IMR-90 (cell line): ENCODE results near the gene TMEM26. TPM values are rescaled to one million over a fixed set of nuclear protein-coding genes. Genes with fewer than 3 reads are reported as not detected.

Source experiments
- ATAC-seq: fragments of 200-7000 bp; cut with Tn5 transposase; 2 replicates; pipeline ENCODE4 v1.9.1; 2020; ENCODE audit warnings: low read depth, mild to moderate bottlenecking, moderate library complexity
- BruUV-seq: library from RNA; stranded (reverse); fragments of 400-500 nt; replicated peaks from 2 replicates; lab custom pipeline; 2021; lab: Mats Ljungman, UMichigan
- CTCF ChIA-PET: fragments of 300-600 bp; formaldehyde crosslinking; extraction: SDS; loops from one replicate; lab custom pipeline; 2021; ENCODE audit warnings: antibody characterized with exemption; lab: Yijun Ruan, JAX
- POLR2A ChIA-PET: fragments of 300-600 bp; sonication (Branson Sonifier 250); formaldehyde crosslinking; loops from one replicate; lab custom pipeline; 2022; ENCODE audit warnings: antibody characterized with exemption; ENCODE audit not compliant: unreplicated experiment; lab: Charles Lee
- DNase-seq: peaks from one replicate; pipeline ENCODE4 v3.0.0; 2013
- H2AFZ ChIP-seq: replicated peaks from 2 replicates; pipeline ENCODE3; 2013; ENCODE audit warnings: low read length, mild to moderate bottlenecking; ENCODE audit not compliant: poor library complexity
- H2AK5ac ChIP-seq: 2 replicates; pipeline ENCODE4 v1.6.1; 2013; ENCODE audit warnings: low read depth, low read length, inconsistent platforms
- H2AK9ac ChIP-seq: replicated peaks from 2 replicates; pipeline ENCODE3; 2013; ENCODE audit warnings: mild to moderate bottlenecking, low read depth, low read length, moderate library complexity; ENCODE audit not compliant: poor library complexity
- H2BK120ac ChIP-seq: 2 replicates; pipeline ENCODE4 v1.6.1; 2013; ENCODE audit warnings: low read depth, low read length, inconsistent platforms
- H2BK15ac ChIP-seq: 3 replicates; pipeline ENCODE4 v1.6.1; 2013; ENCODE audit warnings: low read depth, low read length, inconsistent platforms
- H2BK20ac ChIP-seq: 2 replicates; pipeline ENCODE4 v1.6.1; 2013; ENCODE audit warnings: low read depth, mild to moderate bottlenecking, inconsistent platforms, low read length, moderate library complexity
- H2BK5ac ChIP-seq: 2 replicates; pipeline ENCODE4 v1.6.1; 2013; ENCODE audit warnings: mild to moderate bottlenecking, low read depth, low read length, inconsistent platforms; ENCODE audit not compliant: poor library complexity, severe bottlenecking
- H3K14ac ChIP-seq: replicated peaks from 2 replicates; pipeline ENCODE4 v1.6.1; 2013; ENCODE audit warnings: low read depth, low read length, inconsistent platforms
- H3K18ac ChIP-seq: 2 replicates; pipeline ENCODE4 v1.6.1; 2013; ENCODE audit warnings: low read depth, low read length, control low read depth
- H3K23ac ChIP-seq: 2 replicates; pipeline ENCODE4 v1.6.1; 2013; ENCODE audit warnings: low read depth, low read length, inconsistent platforms
- H3K27ac ChIP-seq: 2 replicates; pipeline ENCODE4 v1.5.1; 2013; ENCODE audit warnings: mild to moderate bottlenecking, control low read depth, low read length; ENCODE audit not compliant: insufficient read depth
- H3K27me3 ChIP-seq: 2 replicates; pipeline ENCODE4 v1.6.1; 2013; ENCODE audit warnings: low read length; ENCODE audit not compliant: control insufficient read depth, insufficient read depth
- H3K36me3 ChIP-seq: 2 replicates; pipeline ENCODE4 v1.6.1; 2013; ENCODE audit warnings: low read length, mixed read lengths; ENCODE audit not compliant: control insufficient read depth, insufficient read depth
- H3K4ac ChIP-seq: 2 replicates; pipeline ENCODE4 v1.6.1; 2013; ENCODE audit warnings: low read depth, low read length, inconsistent platforms
- H3K4me1 ChIP-seq: 2 replicates; pipeline ENCODE4 v1.6.1; 2013; ENCODE audit warnings: low read length, mixed read lengths; ENCODE audit not compliant: control insufficient read depth, insufficient read depth
- H3K4me2 ChIP-seq: 2 replicates; pipeline ENCODE4 v1.6.1; 2013; ENCODE audit warnings: low read depth, mild to moderate bottlenecking, control low read depth, low read length, moderate library complexity
- H3K4me3 ChIP-seq: 2 replicates; pipeline ENCODE4 v1.5.1; 2013; ENCODE audit warnings: low read depth, mild to moderate bottlenecking, control low read depth, low read length, moderate library complexity; ENCODE audit not compliant: insufficient read depth
- H3K56ac ChIP-seq: 2 replicates; pipeline ENCODE4 v1.6.1; 2013; ENCODE audit warnings: low read length, inconsistent platforms; ENCODE audit not compliant: insufficient read depth; ENCODE audit errors: extremely low read depth
- H3K79me1 ChIP-seq, 2 experiments: 2 replicates each; pipeline ENCODE4 v1.6.1; 2013; ENCODE audit warnings: low read length in 2 of 2, inconsistent platforms in 1 of 2, low read depth in 1 of 2
- H3K9ac ChIP-seq: 2 replicates; pipeline ENCODE4 v1.6.1; 2013; ENCODE audit warnings: low read depth, low read length, control low read depth
- H3K9me1 ChIP-seq: 2 replicates; pipeline ENCODE4 v1.6.1; 2013; ENCODE audit warnings: low read length, inconsistent platforms; ENCODE audit not compliant: insufficient read depth
- H3K9me3 ChIP-seq: 2 replicates; pipeline ENCODE4 v1.6.1; 2013; ENCODE audit warnings: low read length; ENCODE audit not compliant: control insufficient read depth, insufficient read depth
- H4K20me1 ChIP-seq: 2 replicates; pipeline ENCODE4 v1.6.1; 2013; ENCODE audit warnings: low read length, inconsistent platforms; ENCODE audit not compliant: insufficient read depth
- H4K5ac ChIP-seq: 2 replicates; pipeline ENCODE4 v1.6.1; 2013; ENCODE audit warnings: mild to moderate bottlenecking, low read depth, low read length, control low read depth
- H4K8ac ChIP-seq, 2 experiments: 2 replicates each; pipeline ENCODE4 v1.6.1; 2013; ENCODE audit warnings: low read depth in 2 of 2, low read length in 2 of 2, control low read depth in 1 of 2, inconsistent platforms in 1 of 2
- H4K91ac ChIP-seq: 2 replicates; pipeline ENCODE4 v1.6.1; 2013; ENCODE audit warnings: low read depth, low read length, inconsistent platforms; ENCODE audit not compliant: insufficient read depth
- BHLHE40 ChIP-seq: fragments of 150-350 bp; IDR thresholded peaks from 2 replicates; pipeline ENCODE4 v1.6.1; 2016; ENCODE audit warnings: mild to moderate bottlenecking, low read depth, low read length
- CEBPB ChIP-seq: IDR thresholded peaks from 2 replicates; pipeline ENCODE4 v1.6.1; 2012; ENCODE audit warnings: low read depth, low read length, improper control_type of control experiment
- CHD1 ChIP-seq: IDR thresholded peaks from 2 replicates; pipeline ENCODE4 v1.6.1; 2012; ENCODE audit warnings: low read depth, low read length, improper control_type of control experiment
- FOS ChIP-seq: fragments of 150-350 bp; IDR thresholded peaks from 2 replicates; pipeline ENCODE4 v1.6.1; 2016; ENCODE audit warnings: low read depth, low read length
- MXI1 ChIP-seq: IDR thresholded peaks from 2 replicates; pipeline ENCODE4 v1.6.1; 2012; ENCODE audit warnings: low read depth, mild to moderate bottlenecking, low read length, moderate library complexity, borderline replicate concordance
- POLR2A ChIP-seq: IDR thresholded peaks from 2 replicates; pipeline ENCODE4 v1.6.1; 2012; ENCODE audit warnings: mild to moderate bottlenecking, low read depth, low read length
- USF2 ChIP-seq: fragments of 150-350 bp; IDR thresholded peaks from 2 replicates; pipeline ENCODE4 v1.6.1; 2017; ENCODE audit warnings: mild to moderate bottlenecking, antibody characterized with exemption, low read length, low read depth
- WGBS, 2 experiments: methylation state at CpG; one replicate each; pipeline versions ENCODE4 v1.1.5 to v1.1.7; 2013; ENCODE audit warnings: missing lambda C conversion rate in 2 of 2; ENCODE audit not compliant: insufficient read length in 1 of 2; ENCODE audit errors: extremely low coverage in 2 of 2; 5-methylcytosine and 5-hydroxymethylcytosine counted together
- dilution Hi-C: fragments of 300-500 bp; cut with HindIII; formaldehyde crosslinking; loops from one replicate; pipeline ENCODE4 v1.14.3; 2018; ENCODE audit warnings: low sequenced_read_pairs; ENCODE audit not compliant: unreplicated experiment
- in situ Hi-C: fragments of 300-500 bp; cut with MboI; formaldehyde crosslinking; loops from 3 replicates; pipeline ENCODE4 v1.14.3; 2019; ENCODE audit warnings: low sequenced_read_pairs, inconsistent platforms, mixed read lengths
- intact Hi-C: fragments of 100-400 bp; cut with micrococcal nuclease; formaldehyde crosslinking; loops from 2 replicates; pipeline ENCODE4 v1.10.0; 2022
- polyA plus RNA-seq, 3 experiments: library from polyadenylated mRNA; depleted of rRNA; stranded (reverse); fragments of >200 nt; gene quantifications; 2 replicates each; pipeline ENCODE4 v1.2.3, GENCODE V29; 2012; ENCODE audit warnings: low replicate concordance in 1 of 3
- total RNA-seq: library from RNA; depleted of rRNA; stranded (reverse); fragments of >200 nt; gene quantifications from 2 replicates; pipeline ENCODE4 v1.2.3, GENCODE V29; 2012
- TF ChIP-seq, protein P1 (sequence below): fragments of 150-350 bp; IDR thresholded peaks from 2 replicates; pipeline ENCODE4 v1.6.1; 2016; ENCODE audit warnings: low read depth, mild to moderate bottlenecking, low read length, moderate library complexity, borderline replicate concordance

The TMEM26 gene
- total and polyA plus RNA-seq, 2 of the 4 experiments (the other 2 are of a cell fraction) = 0.22 to 0.36 TPM

DNA sequence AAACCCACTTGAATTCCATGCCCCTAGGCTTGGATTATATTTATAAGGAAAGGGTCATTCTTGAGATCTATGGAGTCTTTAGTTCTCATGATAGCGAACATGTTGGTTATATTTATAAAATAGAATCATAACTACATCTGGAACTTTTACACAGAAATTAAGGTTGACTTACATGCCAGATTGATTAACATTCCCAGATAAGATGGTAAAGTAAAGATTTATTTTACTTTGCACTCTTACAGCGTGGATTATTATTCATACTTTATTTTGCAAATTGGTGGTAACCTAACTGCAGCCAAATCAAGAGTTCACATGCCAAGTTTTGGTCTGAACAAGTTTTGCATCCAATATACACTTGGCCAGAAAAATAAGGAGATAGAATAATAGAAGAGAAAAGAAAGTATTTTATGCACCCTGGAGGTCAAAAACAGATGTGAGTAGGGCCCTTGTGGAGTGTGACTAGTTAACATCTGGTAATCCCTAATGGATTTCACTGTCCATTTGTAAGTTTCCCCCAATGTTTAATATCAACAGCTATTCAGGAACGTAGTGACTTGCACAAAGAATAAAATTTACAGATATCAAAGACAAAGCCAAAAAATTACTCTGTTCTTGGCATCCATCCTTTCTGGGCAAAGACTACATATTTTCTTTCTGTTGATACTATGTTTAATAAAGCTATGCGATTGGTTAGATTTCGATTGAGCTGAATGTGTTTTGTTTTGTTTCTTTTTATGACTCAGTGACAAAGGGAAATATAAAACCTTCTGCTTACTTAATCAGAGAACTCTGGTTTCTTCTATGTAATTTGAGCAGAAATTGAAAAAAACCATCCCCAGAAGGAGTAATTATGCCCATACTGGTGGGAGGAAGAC, 10.1 kb upstream of the TMEM26 start:
- DNase-seq = peak; percentile 85
- H2BK5ac ChIP-seq = no peak overlapping the region
- dilution Hi-C loops = no loop called here
- in situ Hi-C loops = no loop called here
- no peak overlapping the region for H3K9ac ChIP-seq
- peak overlapping the region; percentile 33; the same call in 1 of the 2 replicates for H3K18ac ChIP-seq
- H4K20me1 ChIP-seq = no peaks in the 10 kb centered on the region
- H2AK9ac ChIP-seq = no peak overlapping the region
- 0 out of 2 replicates have a peak overlapping the region, but pooled peaks have one; percentile 32 for H2BK20ac ChIP-seq
- intact Hi-C loops = loop anchor here (5.0 kb wide), 2 partner anchors 269 to 374 kb away; no protein-coding TSS in a partner anchor
- peaks cover 7% of the 10 kb centered on the region for H3K9me1 ChIP-seq
- no peak overlapping the region for H3K56ac ChIP-seq
- no peaks in the 10 kb centered on the region for H3K36me3 ChIP-seq
- 0 out of 2 replicates have a peak overlapping the region, but pooled peaks have one; percentile 39 for H2BK120ac ChIP-seq
- no peak overlapping the region for H4K8ac ChIP-seq
- H4K5ac ChIP-seq = no peak overlapping the region
- no peaks in the 10 kb centered on the region for H3K27me3 ChIP-seq
- no peak overlapping the region for H2BK15ac ChIP-seq
- no peak overlapping the region for H4K91ac ChIP-seq
- no peak overlapping the region for H3K27ac ChIP-seq
- no peaks in the 10 kb centered on the region for H3K79me1 ChIP-seq
- H3K4me1 ChIP-seq = peaks cover 10% of the 10 kb centered on the region
- ChIA-PET CTCF (no interaction called here), POLR2A (no interaction called here)
- no peak overlapping the region for H3K4ac ChIP-seq
- peak; percentile 76 for ATAC-seq
- H3K9me3 ChIP-seq = no peaks in the 10 kb centered on the region
- no peak overlapping the region for H3K14ac ChIP-seq
- no TSS peak for BruUV-seq
- no peak overlapping the region for H2AFZ ChIP-seq
- TF ChIP-seq, protein P1, sequence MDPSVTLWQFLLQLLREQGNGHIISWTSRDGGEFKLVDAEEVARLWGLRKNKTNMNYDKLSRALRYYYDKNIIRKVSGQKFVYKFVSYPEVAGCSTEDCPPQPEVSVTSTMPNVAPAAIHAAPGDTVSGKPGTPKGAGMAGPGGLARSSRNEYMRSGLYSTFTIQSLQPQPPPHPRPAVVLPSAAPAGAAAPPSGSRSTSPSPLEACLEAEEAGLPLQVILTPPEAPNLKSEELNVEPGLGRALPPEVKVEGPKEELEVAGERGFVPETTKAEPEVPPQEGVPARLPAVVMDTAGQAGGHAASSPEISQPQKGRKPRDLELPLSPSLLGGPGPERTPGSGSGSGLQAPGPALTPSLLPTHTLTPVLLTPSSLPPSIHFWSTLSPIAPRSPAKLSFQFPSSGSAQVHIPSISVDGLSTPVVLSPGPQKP = no peak
- TF ChIP-seq FOS (no peak), BHLHE40 (no peak), CEBPB (no peak), USF2 (no peak), CHD1 (no peak), POLR2A (no peak), MXI1 (no peak)
- peak overlapping the region; percentile 71; the same call in 1 of the 2 replicates for H3K4me2 ChIP-seq
- WGBS, 2 experiments = no CpG with 5 or more reads among the region's 5 CpGs
- no peak overlapping the region for H3K4me3 ChIP-seq
- 0 out of 2 replicates have a peak overlapping the region, but pooled peaks have one; percentile 41 for H3K23ac ChIP-seq
- no peak overlapping the region for H2AK5ac ChIP-seq
